ENCODE data around the gene ADAMTS14. TPM values are rescaled to one million over a fixed set of nuclear protein-coding genes. Genes with fewer than 3 reads are reported as not detected.
"Not testable (repeated sequence)": the region's sequence is repeated elsewhere in the genome, so short reads cannot be mapped to it uniquely, and the experiment has no call there.

Gene ADAMTS14
- polyA plus RNA-seq, 3 donors: 0.05 TPM; not detected in 2

DNA sequence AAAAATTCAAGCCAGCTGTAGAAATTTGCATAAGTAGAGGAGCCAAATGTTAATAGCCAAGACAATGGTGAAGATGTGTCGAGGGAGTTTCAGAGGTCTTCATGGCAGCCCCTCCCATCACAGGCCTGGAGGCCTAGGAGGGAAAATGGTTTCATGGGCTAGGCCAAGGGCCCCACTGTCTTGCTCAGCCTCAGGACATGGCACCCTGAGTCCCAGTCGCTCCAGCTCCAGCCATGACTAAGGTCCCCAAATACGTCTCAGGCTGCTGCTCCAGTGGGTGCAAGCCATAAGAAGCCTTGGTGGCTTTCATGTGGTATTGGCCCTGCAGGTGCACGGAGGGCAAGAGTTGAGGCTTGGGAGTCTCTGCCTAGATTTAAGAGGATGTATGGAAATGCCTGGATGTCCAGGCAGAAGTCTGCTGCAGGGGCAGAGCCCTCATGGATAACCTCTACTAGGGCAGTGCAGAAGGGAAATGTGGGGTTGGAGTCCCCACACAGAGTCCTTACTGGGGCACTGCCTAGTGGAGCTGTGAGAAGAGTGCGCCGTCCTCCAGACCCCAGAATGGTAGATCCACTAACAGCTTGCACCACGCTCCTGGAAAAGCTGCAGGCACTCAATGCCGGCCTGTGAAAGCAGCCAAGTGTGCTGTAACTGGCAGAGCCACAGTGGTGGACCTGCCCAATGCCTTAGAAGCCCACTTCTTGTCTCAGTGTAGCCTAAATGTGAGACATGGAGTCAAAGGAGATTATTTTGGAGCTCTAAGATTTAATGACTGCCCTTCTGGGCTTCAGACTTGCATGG is 93.7 kb downstream of the ADAMTS14 start:
- H3K4me3 Mint-ChIP-seq: no peak overlapping the region
- H3K4me2 ChIP-seq (replicated peaks; ENCODE audit: extremely low read depth, low read length, poor library complexity, severe bottlenecking): no peak overlapping the region
- 98% methylated on average over 7 of the region's 8 CpGs for WGBS (ENCODE audit: insufficient coverage)

DNA sequence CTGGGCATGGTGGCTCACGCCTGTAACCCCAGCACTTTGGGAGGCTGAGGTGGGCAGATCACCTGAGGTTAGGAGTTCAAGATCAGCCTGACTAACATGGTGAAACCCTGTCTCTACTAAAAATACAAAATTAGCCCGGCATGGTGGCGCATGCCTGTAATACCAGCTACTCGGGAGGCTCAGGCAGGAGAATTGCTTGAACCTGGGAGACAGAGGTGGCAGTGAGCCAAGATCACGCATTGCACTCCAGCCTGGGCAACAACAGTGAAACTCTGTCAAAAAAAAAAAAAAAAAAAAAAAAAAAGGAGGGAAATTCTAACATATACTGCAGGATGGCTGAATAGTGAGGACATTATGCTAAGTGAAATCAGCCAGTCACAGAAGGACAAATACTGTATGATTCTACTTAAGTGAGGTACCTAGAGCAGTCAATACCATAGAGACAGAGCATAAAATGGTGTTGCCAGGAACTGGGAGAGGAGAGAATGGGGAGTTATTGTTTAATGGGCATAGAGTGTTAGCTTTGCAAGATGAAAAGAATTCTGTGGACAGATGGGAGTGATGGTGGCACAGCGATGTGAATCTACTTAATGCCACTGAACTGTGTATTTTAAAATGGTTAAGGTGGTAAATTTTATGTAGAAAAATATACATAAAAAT is 95.8 kb downstream of the ADAMTS14 start:
- H3K4me1 Mint-ChIP-seq; H3K4me3 Mint-ChIP-seq; H3K27me3 ChIP-seq (ENCODE audit: control insufficient read depth in 2 of 2, insufficient read depth in 2 of 2, low read length in 2 of 2); H3K36me3 Mint-ChIP-seq; H3K4me2 ChIP-seq (replicated peaks; ENCODE audit: extremely low read depth, low read length, poor library complexity, severe bottlenecking); H3K79me2 ChIP-seq (ENCODE audit: insufficient read depth, low read length); H3K4me1 ChIP-seq (ENCODE audit: control insufficient read depth in 1 of 2, insufficient read depth in 2 of 2, low read length in 2 of 2); H3K27ac Mint-ChIP-seq; H2AFZ ChIP-seq (ENCODE audit: insufficient read depth, low read depth, low read length, poor library complexity, severe bottlenecking); H4K20me1 ChIP-seq (ENCODE audit: insufficient read depth, low read length); DNase-seq; H3K9ac ChIP-seq (ENCODE audit: insufficient read depth, low read length, poor library complexity, severe bottlenecking); H3K27me3 Mint-ChIP-seq (ENCODE audit: low read depth in 3 of 3); H3K27ac ChIP-seq (ENCODE audit: low read depth in 1 of 2, low read length in 2 of 2); H3K36me3 ChIP-seq (replicated peaks in 1 of 2; ENCODE audit: control insufficient read depth in 1 of 2, insufficient read depth in 2 of 2, low read length in 2 of 2); intact Hi-C loops (cut with micrococcal nuclease); H3K4me3 ChIP-seq (replicated peaks in 1 of 3; ENCODE audit: low read depth in 2 of 3, low read length in 3 of 3): not testable (repeated sequence)
- peaks cover 11 to 23% (median 16%) of the 10 kb centered on the region in 7 donors for H3K9me3 Mint-ChIP-seq
- peaks cover 10 to 13% of the 10 kb centered on the region in 2 donors for H3K9me3 ChIP-seq (replicated peaks in 1 of 2; ENCODE audit: control insufficient read depth in 1 of 2, insufficient read depth in 1 of 2, low read length in 2 of 2)
- 93% methylated on average over 2 of the region's 6 CpGs for WGBS (ENCODE audit: insufficient coverage)

More for the DNA sequence above, 93.7 kb downstream of the ADAMTS14 start:
- Histone ChIP-seq H3K27ac (ENCODE audit: low read depth in 1 of 2, low read length in 2 of 2) (no peak overlapping the region), H3K4me3 (replicated peaks in 1 of 3; ENCODE audit: low read depth in 2 of 3, low read length in 3 of 3) (no peak overlapping the region), H3K27me3 (ENCODE audit: control insufficient read depth in 2 of 2, insufficient read depth in 2 of 2, low read length in 2 of 2) (no peaks in the 10 kb centered on the region), H3K9me3 (replicated peaks in 1 of 2; ENCODE audit: control insufficient read depth in 1 of 2, insufficient read depth in 1 of 2, low read length in 2 of 2) (peaks cover 10 to 13% of the 10 kb centered on the region in 2 donors), H3K9ac (ENCODE audit: insufficient read depth, low read length, poor library complexity, severe bottlenecking) (no peak overlapping the region), H3K79me2 (ENCODE audit: insufficient read depth, low read length) (no peaks in the 10 kb centered on the region), H2AFZ (ENCODE audit: insufficient read depth, low read depth, low read length, poor library complexity, severe bottlenecking) (no peak overlapping the region), H3K36me3 (replicated peaks in 1 of 2; ENCODE audit: control insufficient read depth in 1 of 2, insufficient read depth in 2 of 2, low read length in 2 of 2) (no peaks in the 10 kb centered on the region), H4K20me1 (ENCODE audit: insufficient read depth, low read length) (no peaks in the 10 kb centered on the region), H3K4me1 (ENCODE audit: control insufficient read depth in 1 of 2, insufficient read depth in 2 of 2, low read length in 2 of 2) (peaks cover 10 to 15% of the 10 kb centered on the region in 2 donors)
- Mint-ChIP-seq H3K27ac (no peak overlapping the region), H3K9me3 (peaks cover 11 to 23% (median 16%) of the 10 kb centered on the region in 7 donors), H3K36me3 (peaks cover 0 to 2% of the 10 kb centered on the region in 2 donors), H3K27me3 (ENCODE audit: low read depth in 3 of 3) (peaks cover 1 to 4% (median 1%) of the 10 kb centered on the region in 3 donors), H3K4me1 (peaks cover 13% of the 10 kb centered on the region)
- TF ChIP-seq, protein P1, sequence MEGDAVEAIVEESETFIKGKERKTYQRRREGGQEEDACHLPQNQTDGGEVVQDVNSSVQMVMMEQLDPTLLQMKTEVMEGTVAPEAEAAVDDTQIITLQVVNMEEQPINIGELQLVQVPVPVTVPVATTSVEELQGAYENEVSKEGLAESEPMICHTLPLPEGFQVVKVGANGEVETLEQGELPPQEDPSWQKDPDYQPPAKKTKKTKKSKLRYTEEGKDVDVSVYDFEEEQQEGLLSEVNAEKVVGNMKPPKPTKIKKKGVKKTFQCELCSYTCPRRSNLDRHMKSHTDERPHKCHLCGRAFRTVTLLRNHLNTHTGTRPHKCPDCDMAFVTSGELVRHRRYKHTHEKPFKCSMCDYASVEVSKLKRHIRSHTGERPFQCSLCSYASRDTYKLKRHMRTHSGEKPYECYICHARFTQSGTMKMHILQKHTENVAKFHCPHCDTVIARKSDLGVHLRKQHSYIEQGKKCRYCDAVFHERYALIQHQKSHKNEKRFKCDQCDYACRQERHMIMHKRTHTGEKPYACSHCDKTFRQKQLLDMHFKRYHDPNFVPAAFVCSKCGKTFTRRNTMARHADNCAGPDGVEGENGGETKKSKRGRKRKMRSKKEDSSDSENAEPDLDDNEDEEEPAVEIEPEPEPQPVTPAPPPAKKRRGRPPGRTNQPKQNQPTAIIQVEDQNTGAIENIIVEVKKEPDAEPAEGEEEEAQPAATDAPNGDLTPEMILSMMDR (IDR thresholded peaks at IDR 0.05): no peak
- intact Hi-C loops (cut with micrococcal nuclease): no loop called here
- DNase-seq: no peak
